NCI-H1930 (cell line): ENCODE measurements around the gene AGPAT2.

ENCODE experiments used
- DNase-seq, 2 experiments: peaks; one replicate each; lab custom pipeline; 2025; lab: John Stamatoyannopoulos, UW

Gene AGPAT2

GRCh38 chr9:136686794-136687711 lies at the start of gene AGPAT2:
Gene AGPAT2 (minus strand): TSS chr9:136687457. CDS start chr9:136687357, 100 bp downstream.
- no peak for DNase-seq

GRCh38 chr9:136735812-136736480 lies 48.7 kb upstream of the AGPAT2 start:
- no peak for DNase-seq

GRCh38 chr9:136734837-136735496 lies 47.7 kb upstream of the AGPAT2 start:
- no peak for DNase-seq

GRCh38 chr9:136733611-136734010 lies 46.4 kb upstream of the AGPAT2 start:
- DNase-seq, result no peak

GRCh38 chr9:136732444-136733178 lies 45.4 kb upstream of the AGPAT2 start:
- no peak for DNase-seq

GRCh38 chr9:136729926-136730325 lies 42.7 kb upstream of the AGPAT2 start:
- no peak for DNase-seq

- DNase-seq, result no peak
Observed at GRCh38 chr9:136729144-136729543, 41.9 kb upstream of the AGPAT2 start.

GRCh38 chr9:136728548-136729123 lies 41.4 kb upstream of the AGPAT2 start:
- DNase-seq, result no peak

GRCh38 chr9:136728080-136728547 lies 40.9 kb upstream of the AGPAT2 start:
- DNase-seq, result peak; percentile 71 to 82

- DNase-seq, result no peak
Observed at GRCh38 chr9:136726631-136727191, 39.5 kb upstream of the AGPAT2 start.

- DNase-seq, result no peak
Observed at GRCh38 chr9:136726118-136726517, 38.9 kb upstream of the AGPAT2 start.

GRCh38 chr9:136725612-136726011 lies 38.4 kb upstream of the AGPAT2 start:
- no peak for DNase-seq

GRCh38 chr9:136724772-136725171 lies 37.5 kb upstream of the AGPAT2 start:
- no peak for DNase-seq

GRCh38 chr9:136723989-136724388 lies 36.7 kb upstream of the AGPAT2 start:
- no peak for DNase-seq

GRCh38 chr9:136723362-136723976 lies 36.2 kb upstream of the AGPAT2 start:
- no peak for DNase-seq

GRCh38 chr9:136722969-136723356 lies 35.7 kb upstream of the AGPAT2 start:
- no peak for DNase-seq

GRCh38 chr9:136722093-136722968 lies 35.1 kb upstream of the AGPAT2 start:
- no peak for DNase-seq

- DNase-seq, result no peak
Observed at GRCh38 chr9:136721339-136722092, 34.3 kb upstream of the AGPAT2 start.

- no peak for DNase-seq
Observed at GRCh38 chr9:136720898-136721338, 33.7 kb upstream of the AGPAT2 start.
